Activated CD8-positive, alpha-beta memory T cell treated with anti-CD3 and anti-CD28 coated beads, Interleukin-2, amount 50 U/mL, for 4 hours (primary cell): Measurements from ENCODE around the gene AHCYL2.
"Not testable (repeated sequence)": the region's sequence is repeated elsewhere in the genome, so short reads cannot be mapped to it uniquely, and the experiment has no call there.

Experiments
- DNase-seq: peaks from one replicate; pipeline ENCODE4 v3.0.0-alpha.2; 2020

Gene AHCYL2

DNA sequence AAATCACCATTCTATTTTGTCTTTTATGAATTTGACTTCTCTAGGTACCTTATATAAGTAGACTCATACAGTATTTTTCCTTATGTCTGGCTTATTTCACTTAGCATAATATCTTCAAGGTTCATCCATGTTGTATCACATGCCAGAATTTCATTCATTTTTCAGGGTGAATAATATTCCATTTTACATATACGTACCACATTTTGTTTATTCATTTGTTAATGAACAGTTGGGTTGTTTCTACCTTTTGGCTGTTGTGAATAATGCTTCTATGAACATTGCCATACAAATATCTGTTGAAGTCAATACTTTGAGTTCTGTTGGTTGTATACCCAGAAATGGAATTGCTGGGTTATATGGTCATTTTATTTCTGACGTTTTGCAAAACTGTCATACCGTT lies 20.7 kb downstream of the AHCYL2 start:
- DNase-seq: no peak

DNA sequence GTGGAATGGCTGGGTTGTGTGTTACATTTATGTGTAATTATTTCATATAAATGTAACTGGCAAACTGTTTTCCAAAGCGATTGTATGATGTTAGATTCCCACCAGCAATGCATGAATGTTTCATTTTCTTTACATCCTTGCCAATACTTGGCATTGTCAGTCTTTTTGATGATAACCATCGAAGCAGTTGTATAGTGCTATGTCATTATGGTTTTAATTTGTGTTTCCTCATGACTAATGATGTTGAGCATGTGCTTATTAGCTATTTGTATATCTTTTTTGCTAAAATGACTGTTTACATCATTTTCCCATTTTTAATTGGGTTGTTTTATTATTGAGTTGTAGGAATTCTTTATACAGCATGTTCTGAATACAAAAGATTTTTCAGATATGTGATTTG lies 22.3 kb downstream of the AHCYL2 start:
- DNase-seq: no peak

DNA sequence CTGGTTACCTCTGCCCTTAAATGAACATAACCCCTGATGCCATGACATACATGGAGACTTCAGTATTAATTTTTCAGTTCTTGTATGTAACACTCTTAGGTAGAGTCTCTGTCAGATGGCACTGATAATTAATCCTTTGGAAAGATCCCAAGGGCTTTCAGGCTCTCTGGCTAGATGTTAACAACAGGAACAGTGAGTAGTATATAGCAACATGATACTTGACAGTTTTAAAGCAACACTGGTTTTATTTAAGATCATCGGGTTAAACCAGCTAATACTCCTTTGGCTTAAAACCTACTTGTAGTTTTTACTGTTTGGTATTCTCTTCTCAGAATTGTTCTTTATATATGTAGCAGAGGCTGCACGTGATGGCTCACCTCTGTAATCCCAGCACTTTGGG lies 27.3 kb downstream of the AHCYL2 start:
- no peak for DNase-seq

DNA sequence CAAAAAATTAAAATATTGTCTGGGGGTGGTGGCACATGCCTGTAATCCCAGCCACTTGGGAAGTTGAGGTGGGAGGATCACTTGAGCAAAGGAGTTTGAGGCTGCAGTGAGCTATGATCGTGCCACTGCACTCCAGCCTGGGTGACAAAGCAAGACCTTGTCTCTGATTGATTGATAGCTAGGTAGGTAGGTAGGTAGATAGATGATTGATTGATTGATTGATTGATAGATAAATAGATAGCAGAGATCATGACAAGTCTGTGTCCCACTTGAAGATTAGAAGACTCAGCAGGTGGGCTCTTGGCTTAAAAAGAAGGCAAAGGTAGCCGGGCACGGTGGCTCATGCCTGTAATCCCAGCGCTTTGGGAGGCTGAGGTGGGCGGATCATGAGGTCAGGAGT lies 27.8 kb downstream of the AHCYL2 start:
- not testable (repeated sequence) for DNase-seq

DNA sequence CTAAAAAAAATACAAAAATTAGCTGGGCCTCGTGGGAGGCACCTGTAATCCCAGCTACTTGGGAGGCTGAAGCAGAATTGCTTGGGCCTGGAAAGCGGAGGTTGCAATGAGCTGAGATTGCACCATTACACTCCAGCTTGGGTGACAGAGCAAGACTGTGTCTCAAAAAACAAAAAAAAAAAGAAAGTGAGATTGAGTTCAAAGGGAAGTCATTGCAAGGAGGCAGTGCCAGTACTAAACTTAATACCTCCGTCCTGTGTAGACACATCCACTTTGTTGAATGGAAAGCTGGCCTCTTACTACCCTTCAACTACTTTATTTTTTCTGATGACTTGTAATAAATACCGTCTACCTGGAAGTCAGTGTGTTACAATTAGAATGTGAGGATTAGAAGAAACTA lies 31.0 kb downstream of the AHCYL2 start:
- DNase-seq: no peak

DNA sequence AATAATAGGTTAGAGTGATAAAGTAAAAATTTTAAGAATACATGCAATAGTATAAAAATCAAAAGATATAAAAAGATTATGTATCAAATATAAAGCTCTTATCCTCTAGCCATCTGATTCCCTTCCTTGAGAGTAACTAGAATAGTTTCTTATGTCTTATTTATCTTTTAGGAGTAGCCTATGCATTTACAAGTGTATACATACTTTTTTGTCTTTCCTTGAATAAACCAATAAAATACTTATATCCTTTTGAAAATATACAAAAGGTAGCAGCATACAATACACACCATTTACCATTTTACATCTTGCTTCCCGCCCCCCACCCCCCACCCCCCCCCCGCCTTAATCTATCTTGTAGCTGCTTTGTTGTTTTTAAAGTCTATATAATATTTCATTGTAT lies 31.4 kb downstream of the AHCYL2 start:
- no peak for DNase-seq

DNA sequence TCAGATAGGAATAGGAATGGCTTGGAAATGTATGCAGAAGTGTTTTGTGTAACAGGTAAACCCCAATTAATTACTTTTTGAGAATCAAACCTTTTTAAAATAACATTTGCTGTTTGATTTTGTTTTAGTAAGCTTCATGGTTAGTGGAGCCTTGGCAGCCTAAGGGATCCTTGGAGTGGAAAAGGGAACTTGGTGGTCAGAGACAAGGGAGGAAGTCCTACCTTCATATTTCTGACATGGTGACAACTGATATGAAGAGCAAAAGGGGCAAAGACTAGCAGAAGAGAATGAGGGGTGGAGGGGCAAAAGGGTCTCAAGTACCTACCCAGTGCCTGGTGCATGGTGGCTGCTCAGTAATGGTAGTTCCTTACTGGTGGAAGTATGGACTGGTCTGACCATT lies 32.3 kb downstream of the AHCYL2 start:
- DNase-seq: no peak

DNA sequence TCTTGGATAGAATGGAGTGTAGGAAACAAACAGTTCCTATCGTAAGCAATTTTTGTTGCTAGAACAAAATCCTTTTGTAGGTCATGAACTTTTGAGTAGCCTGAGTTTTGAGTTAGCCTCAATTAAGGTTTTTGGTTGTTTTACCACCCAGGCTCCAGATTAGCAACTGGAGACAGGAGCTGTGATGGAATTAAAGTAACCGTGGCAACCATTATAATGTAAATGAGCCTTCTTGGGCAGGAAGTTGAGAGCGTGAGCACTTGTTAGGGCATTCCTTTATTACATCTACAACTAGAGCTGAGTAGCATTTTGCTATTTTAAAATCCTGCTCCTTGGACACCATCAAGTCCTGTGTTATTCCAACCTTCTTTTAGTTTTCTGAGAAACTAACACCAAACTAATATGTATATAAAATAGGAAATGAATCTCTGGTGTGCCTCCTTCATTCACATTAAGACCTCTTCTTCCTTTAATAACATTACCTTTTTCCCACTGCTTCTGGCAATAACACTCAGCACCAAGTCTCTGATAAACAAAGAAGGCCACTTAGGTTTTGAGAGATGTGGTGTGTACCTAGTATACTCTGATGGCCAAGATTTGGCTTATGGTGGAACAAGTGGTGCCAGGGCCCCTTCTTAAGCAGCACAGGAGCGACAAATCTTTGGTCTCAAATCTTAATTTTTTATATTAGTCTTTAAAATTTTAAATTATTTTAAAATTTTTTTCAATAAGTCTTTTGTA lies 34.0 kb downstream of the AHCYL2 start:
- no peak for DNase-seq

DNA sequence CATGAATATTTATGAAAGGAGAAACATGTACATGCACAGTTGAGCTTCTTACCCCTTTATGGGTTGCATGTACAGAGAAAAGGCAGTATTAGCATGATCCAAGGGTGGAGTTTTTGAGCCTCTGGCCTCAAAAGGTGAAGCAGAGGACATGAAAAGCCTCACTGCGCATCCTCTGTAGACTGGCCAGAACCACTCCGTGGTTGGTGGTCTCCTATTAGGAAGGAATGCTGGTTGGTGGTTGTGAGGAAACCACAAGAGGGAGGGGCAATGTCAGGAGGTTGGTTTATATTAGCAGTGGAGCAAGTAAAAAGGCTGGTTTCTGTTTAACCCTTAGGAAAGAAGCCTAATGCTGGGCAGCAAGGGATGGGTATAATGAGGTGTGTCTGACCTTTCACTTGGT lies 37.5 kb downstream of the AHCYL2 start:
- DNase-seq: no peak

DNA sequence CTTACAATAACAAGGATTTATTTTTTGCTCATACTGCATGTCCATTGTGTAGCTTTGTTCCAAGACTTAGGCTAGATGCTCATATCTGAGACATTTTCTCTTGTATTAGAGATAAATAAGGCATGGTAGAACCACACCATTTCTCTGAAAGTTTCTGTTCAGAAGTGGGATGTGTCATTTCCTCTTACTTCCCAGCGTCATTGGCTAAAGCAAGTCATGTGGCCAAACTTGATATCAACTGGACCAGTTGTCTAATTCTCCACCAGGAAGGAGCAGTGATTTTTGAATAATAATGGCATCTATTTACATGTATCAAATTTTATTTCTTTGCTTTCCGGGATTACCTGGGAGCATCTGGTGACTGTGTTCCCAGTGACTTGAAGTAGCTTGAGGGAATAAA lies 38.3 kb downstream of the AHCYL2 start:
- DNase-seq: no peak

DNA sequence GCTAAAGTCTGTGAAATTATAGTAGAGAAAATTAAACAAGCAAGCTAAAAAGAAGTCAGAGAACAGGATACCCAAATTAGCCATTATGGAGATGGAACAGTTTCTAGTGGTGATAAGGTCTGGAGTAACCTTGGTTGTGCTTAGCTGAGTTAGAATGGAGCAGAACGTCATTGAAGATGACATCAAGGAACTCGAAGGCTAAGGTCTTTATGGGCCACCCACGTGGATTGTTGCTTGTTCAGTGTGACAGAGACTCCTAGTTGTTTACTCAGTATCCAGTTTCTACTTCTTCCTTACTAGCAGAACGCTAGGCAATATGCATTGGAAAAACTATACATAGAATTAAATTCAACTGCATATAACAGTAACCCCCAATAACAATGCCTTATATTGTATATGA lies 39.7 kb downstream of the AHCYL2 start:
- DNase-seq: no peak

DNA sequence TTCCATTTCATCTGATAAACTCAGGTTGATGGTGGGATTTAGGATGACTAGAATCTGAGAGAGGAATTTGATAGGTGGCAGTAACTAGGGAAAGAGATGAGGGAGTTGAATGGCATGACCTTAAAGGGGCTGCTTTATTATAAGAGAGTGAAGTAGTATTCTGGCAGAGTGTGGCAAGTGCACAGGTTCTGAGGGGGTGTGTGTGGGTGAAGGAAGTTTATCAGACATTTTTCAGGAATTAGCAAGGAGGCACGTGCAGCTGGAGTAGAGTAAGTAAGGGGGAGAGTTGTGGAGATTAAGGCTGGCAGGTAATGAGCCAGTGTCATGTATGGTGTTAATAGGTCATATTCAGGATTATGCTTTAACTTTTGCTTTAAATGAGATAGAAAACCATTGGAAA lies 40.5 kb downstream of the AHCYL2 start:
- DNase-seq: no peak

DNA sequence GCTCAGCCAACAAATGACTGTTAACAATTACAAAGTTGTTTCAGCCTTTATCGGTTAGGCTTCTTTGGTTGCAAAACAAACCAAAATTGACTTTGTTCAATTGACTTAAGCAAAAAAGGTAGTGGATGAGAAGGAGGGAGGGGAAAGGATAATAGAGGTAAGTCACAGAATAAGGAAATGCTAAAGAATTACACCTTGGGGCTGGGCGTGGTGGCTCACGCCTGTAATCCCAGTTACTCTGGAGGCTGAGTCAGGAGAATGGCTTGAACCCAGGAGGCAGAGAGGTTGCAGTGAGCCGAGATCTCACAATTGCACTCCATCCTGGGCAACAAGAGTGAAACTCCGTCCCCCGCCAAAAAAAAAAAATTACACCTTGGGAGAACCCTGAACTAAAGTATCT lies 41.4 kb downstream of the AHCYL2 start:
- DNase-seq: no peak

DNA sequence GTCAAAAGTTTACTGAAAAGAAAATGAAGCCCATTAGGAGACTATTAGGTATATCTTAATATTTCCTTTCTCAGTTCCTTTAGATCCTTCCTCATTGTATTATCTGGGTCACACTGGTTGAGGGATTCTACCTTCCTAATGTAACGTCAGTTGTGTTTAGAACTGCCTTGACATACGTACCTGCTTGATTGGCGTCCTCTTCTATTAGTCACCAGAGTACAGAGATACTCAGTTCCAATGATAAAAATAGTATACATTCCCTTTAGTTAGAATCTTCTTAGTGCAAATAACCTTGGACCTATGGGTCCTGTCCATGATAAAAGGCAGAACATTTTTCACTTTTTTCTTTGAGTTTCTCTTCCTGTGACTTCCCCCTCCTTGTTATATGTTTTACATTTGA lies 45.2 kb downstream of the AHCYL2 start:
- DNase-seq: no peak

DNA sequence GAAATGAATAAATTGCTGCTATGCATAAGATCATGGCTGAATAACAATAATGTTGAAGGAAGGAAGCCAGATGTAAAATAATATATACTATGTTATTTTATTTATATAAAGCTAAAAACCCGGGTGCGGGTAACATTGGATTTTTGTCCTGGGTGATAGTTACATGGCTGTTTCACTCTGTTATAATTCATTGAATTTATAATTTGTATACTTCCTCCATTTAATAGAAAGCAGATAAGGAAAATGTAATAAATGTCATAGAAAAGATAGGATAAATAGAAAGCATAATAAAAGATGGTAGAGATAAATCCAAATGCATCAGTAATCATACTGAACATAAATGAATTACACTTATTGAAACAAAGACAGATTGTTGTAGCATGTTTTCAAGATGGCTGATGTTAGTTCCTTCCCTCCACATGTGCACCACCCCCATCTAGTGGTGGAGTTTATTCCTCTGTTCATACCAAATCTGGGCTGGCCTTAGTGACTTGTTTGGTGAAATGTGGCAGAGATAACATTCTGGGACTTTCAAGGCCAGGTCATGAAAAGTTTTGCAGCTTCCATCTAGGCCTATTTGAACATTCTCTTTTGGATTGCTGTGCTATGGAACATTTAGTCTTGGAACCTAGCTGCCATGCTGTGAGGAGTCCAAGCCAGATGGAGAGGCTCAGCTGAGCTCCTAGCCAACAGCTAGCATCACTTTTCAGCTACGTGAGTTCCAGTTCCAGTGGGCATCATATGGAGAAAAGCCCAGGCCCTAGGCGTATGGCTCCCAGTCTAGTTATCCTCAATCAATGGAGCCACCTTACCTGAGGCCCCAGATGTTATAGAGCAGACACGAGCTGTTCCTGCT lies 46.9 kb downstream of the AHCYL2 start:
- peak; percentile 59 for DNase-seq

DNA sequence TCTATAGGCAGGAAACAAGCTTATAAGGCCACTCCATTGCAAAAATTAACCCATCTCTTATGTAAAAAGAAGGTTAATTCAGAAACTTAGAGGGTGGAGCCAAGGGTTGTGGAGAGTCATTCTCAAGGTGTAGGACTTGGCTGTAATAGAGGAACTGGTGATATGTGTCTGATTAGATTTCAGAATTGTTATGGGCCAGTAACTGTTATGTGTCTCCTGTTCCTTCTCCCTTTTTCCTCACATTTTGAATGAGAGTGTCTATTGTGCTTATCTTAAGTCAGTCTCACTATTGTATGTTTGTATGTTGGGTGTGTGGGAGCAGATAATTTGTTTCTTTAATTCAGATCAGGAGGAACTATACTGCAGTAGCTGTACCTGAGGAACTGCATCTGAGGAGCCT lies 49.1 kb downstream of the AHCYL2 start:
- DNase-seq: no peak

DNA sequence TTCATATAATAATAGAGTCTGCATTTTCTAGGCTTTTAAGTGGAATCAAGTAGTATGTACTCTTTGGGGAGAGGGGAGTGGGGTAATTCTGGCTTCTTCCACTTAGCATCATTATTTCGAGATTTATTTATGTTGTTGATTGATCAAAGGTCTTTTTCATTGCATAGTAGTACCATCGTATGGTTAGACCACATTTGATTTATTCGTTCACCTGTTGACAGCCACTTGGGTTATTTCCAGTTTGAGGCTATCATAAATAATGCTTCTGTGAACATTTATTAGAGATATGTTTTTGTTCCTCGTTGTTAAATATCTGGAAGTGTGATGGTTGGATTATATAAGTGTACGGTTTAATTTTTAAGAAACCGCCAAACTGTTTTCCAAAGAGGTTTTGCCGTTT lies 52.8 kb downstream of the AHCYL2 start:
- no peak for DNase-seq

DNA sequence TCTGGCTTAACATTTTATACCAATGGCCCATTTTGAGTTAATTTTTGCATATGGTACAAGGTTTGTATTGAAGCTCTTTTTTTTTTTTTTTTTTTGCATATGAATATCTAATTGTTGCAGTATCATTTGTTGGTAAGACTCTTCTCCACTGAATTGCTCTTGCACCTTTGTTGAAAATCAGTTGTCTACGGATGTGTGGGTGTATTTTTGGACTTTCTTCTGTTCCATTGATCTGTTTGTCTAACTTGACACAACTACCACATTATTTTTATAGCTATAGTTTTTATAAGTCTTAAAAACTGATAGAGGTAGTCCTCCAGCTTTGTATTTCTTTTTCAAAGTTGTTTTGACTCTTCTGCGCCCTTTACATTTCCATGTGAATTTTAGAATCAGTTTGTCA lies 53.9 kb downstream of the AHCYL2 start:
- DNase-seq: no peak

DNA sequence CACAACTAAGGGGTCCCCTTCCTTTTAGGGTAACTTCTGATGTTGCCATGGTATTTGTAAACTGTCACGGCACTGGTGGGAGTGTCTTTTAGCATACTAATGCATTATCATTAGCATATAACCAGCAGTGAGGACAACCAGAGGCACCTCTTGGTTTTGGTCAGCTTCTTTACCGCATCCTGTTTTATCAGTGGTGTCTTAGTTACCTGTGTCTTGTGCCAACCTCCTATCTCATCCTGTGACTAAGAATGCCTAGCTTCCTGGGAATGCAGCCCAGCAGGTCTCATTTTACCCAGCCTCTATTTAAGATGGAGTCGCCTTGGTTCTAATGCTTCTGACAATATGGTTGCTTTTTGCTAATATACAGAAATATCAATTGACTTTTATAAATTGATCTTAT lies 54.9 kb downstream of the AHCYL2 start:
- no peak for DNase-seq

DNA sequence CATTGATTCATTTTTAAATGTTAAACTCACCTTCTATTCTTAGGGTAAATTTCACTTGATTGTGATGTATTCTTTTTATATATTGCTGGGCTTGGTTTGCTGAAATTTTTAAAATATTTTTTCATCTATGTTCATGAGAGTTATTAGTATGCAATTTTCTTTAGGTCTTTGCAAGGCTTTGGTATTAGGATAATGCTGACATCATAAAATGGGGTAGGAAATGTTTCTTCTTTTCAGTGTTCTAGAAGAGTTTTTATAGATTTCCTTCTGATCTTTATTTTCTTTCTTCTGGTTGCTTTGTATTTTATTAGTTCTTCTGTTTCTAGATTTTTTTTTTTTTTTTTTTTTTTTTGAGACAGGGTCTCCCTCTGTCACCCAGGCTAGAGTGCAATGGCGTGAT lies 56.3 kb downstream of the AHCYL2 start:
- DNase-seq: no peak

DNA sequence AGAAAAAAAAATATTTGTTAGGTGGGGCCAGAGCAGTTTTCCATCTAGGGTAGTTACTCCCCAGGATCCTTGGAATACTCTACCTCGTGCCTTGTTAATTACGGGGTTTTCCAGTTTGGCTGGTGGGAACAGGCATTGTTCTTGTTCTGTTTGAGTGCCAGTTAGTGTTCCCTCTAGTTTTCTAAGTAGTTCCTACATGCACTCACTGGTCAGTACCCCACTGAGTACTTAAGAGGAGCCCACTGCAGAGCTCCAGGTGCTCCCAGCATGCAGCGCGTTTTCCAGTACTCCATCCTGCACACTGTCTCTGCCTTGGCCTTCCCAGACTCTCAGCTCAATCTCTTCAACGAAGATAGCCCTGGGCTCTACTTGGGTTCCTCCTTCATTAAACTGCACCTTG lies 58.0 kb downstream of the AHCYL2 start:
- DNase-seq: no peak

DNA sequence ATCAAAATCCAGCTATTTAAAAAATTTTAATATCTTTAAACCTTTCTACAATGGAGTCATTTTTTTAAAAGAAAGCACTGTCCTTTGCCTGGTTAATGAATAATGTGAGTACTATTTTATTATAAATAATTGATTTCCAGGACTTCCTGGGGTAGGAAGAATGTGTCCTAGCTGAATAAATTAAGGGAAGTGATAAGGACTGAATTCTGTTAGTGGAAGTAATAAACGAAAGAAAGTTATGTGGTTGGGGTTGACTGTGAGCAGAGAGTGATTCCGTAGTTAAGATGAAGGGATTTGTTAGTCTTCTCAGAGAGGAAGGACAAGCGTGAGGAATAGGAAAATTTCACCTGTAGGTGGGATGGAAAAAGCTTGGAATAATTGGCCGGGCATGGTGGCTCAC lies 59.1 kb downstream of the AHCYL2 start:
- DNase-seq: no peak

DNA sequence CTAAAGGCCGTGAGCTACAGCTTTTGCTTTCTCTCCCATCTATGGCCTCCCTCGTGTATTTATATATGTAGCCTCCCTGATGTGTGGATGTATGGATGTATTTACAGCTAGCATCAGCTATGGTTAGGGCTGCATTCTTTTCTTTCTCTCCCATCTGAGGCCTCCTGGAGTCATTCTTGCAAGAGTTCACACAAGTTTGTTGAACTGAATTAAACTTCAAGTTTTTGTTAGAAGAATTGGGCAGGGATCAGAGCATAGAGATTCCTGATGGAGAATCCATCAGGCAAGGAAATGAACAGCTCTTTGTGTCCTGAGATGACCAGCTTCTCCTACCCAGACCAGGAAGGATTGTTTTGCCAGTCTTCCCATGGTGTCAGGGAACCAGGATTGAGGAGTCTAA lies 60.3 kb downstream of the AHCYL2 start:
- no peak for DNase-seq

DNA sequence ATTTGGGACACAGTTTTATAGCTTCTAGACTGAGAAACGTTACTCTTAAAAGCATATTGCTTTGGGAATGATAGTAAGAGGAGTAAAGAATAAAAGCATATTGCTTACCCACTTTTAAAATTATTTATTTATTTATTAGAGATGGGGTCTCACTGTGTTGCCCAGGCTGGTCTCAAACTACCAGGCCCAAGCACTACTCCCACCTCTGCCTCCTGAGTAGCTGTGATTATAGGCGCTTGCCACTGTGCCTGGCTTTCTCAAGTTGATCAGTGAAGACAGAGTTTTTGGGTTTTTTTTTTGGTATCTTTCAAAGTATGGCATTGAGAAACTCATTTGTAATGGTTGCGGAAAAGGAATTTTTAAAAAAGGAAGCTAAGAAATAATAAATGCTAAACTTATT lies 68.0 kb downstream of the AHCYL2 start:
- DNase-seq: no peak

DNA sequence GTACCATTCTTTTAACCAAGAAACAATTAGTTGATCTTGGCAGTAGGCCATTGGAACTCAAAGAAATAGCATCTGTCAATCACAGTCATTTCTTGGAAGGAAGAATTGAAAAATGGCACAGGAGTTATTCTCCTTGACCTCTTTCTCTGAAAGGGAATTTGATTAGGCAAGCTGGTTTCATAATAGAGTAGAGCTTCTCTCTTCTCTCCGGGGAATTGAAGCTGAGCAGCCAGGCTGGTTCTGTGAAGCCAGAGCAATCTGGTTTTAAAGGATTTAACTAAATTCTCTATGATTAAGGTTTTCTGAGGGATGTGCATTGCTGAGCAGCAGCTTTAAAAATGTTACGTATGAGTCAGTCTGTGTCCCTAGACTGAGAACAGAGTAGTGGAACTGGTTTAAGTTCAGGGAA lies 70.2 kb downstream of the AHCYL2 start:
- DNase-seq: no peak
